Loucy (cell line): ENCODE data around the gene SNAPC4.

ENCODE experiments used
- CTCF ChIP-seq: fragments of 200-600 bp; sonication (generic); conservative IDR thresholded peaks from 2 replicates; pipeline ENCODE4 v1.5.1; 2014; ENCODE audit warnings: mild to moderate bottlenecking, antibody characterized with exemption, low read length
- EZH2phosphoT487 ChIP-seq: fragments of 200-600 bp; IDR thresholded peaks from 2 replicates; pipeline ENCODE4 v1.6.1; 2018; ENCODE audit warnings: antibody characterized with exemption, mild to moderate bottlenecking, moderate library complexity, borderline replicate concordance

DNA sequence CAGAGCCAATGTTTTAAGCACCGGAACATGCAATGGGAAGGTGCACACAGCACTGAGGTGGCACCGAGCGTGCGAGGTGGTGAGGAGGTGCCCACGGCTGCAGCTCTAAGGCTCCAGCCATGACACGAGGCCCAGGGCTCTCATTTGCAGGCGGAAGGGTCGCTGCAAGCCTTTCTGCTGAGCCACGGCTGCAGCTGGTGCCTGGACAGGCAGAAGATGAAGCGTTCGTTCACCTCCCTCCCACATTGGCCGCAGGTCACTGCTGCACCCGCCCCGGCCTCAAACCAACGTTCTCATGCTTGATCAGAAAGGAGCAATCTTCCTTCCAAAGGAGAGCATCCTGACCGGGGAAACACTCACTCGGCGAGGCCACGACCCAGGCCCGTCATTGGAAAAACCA, 44.1 kb upstream of the SNAPC4 start:
- TF ChIP-seq CTCF (no peak), EZH2phosphoT487 (no peak)
